ENCODE measurements around the gene POLR3GL.
"Not testable (repeated sequence)": the region's sequence is repeated elsewhere in the genome, so short reads cannot be mapped to it uniquely, and the experiment has no call there.

Gene POLR3GL, protein sequence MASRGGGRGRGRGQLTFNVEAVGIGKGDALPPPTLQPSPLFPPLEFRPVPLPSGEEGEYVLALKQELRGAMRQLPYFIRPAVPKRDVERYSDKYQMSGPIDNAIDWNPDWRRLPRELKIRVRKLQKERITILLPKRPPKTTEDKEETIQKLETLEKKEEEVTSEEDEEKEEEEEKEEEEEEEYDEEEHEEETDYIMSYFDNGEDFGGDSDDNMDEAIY

DNA sequence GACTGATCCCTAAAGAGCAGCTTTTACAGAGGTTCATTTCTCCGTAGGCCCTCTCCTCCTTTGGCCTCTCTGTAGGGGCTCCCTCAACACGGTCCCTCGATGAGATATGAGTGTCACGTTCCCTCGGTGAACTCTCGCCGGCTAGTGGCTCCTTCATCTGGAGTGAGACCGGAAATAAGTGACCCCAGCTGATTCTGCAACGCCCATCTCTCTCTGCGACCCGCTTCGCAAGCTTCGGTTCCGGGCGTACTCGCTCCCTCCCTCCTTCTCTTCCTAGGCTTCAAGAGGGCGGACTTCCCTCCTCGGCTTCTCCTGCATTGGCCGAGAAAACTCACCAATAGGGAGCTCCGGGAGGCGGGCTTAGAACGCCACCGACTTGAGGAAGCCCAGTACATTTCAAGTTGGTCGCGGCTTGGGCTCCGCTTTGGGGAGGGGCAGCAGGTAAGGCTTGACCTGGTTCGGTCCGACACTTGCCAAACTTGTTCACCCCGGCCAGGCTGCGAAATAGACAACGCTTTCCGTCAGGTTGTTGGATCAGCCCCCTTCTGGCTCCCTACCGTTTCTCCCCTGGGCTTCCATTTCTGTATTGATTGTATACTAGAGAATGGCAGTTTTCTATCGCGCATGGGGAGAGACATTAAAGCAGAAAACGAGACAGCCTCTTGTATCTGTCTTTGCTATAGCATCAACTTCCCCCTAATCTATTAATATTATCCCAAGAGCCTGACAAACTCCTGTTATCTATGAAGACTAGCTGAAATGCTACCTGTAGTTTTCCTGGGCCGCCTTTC is at the start of gene POLR3GL, which contains the start of gene ANKRD34A:
Gene POLR3GL (plus strand): TSS at position 363 of the 791 bp plus-strand sequence. CDS start 10,176 bp downstream, outside the sequence.
Gene ANKRD34A (minus strand): TSS at position 248 of the 791 bp plus-strand sequence. CDS start 2,816 bp downstream, outside the sequence.
- peak within 1 kb of the TSS; percentile 79 for H3K4me3 ChIP-seq (ENCODE audit: low read depth, low read length)
- no peaks in the 10 kb centered on the region for H3K36me3 ChIP-seq (ENCODE audit: control insufficient read depth, insufficient read depth, low read length)
- H3K9ac ChIP-seq (ENCODE audit: low read depth, low read length) = no peak within 1 kb of the TSS
- H3K27me3 ChIP-seq (ENCODE audit: control insufficient read depth, insufficient read depth, low read length) = peaks cover 47% of the 10 kb centered on the region
- peaks cover 16% of the 10 kb centered on the region for H3K4me1 ChIP-seq (ENCODE audit: control insufficient read depth, insufficient read depth, low read length)
- peak within 1 kb of the TSS; percentile 32 for H3K27ac ChIP-seq (ENCODE audit: low read depth, low read length)
- no peaks in the 10 kb centered on the region for H3K9me3 ChIP-seq (ENCODE audit: control insufficient read depth, insufficient read depth, low read length)

DNA sequence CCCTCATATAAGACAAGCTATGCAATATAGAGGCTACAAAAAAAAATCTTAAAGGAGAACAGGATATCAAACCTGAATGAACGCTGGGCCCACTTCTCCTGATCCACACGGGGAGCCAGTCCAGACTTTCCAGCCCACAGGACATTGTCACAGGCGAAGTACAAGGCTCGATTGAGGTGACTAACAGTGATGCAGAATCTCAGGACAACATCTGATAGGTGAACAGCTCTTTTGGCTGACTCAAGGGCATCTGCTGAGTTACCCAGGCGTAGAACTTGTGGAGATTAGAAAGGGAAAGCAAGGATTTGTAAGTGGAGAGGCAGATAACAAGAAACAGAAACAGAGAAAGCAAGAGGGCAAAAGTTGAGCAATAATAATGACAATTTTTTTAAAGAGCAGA is 47.7 kb upstream of the POLR3GL start:
- no peak overlapping the region for H3K27ac ChIP-seq (ENCODE audit: low read depth, low read length)
- H3K36me3 ChIP-seq (ENCODE audit: control insufficient read depth, insufficient read depth, low read length) = peaks cover 6% of the 10 kb centered on the region; the same call in 1 of the 2 replicates
- H3K4me1 ChIP-seq (ENCODE audit: control insufficient read depth, insufficient read depth, low read length) = peaks cover 14% of the 10 kb centered on the region

DNA sequence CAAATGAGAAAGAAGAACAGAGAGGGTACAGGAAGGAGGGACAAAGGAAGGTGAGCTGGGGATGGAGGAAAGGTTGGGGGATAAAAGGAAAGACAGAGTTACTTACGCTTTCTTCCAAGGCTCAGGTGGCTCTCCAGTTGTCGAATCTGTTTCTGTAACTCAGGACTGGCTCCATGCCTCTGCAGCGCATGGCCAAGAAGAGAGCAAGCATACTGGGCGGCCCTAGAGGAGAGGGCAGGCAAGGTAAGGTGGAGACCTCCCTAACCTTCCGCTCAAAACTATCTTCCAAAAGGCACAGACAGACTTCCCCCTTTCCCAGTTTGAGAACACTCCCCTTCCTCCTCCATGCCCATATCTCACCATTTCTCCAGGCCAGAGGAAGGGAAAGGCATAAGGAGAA is 46.9 kb upstream of the POLR3GL start:
- Histone ChIP-seq H3K9me3 (ENCODE audit: control insufficient read depth, insufficient read depth, low read length) (no peaks in the 10 kb centered on the region), H3K36me3 (ENCODE audit: control insufficient read depth, insufficient read depth, low read length) (peaks cover 10% of the 10 kb centered on the region), H3K4me1 (ENCODE audit: control insufficient read depth, insufficient read depth, low read length) (peaks cover 14% of the 10 kb centered on the region), H3K27ac (ENCODE audit: low read depth, low read length) (no peak overlapping the region), H3K27me3 (ENCODE audit: control insufficient read depth, insufficient read depth, low read length) (no peaks in the 10 kb centered on the region; the same call in 1 of the 2 replicates), H3K4me3 (ENCODE audit: low read depth, low read length) (peak overlapping the region; percentile 98), H3K9ac (ENCODE audit: low read depth, low read length) (no peak overlapping the region)

More for the DNA sequence above, 47.7 kb upstream of the POLR3GL start:
- no peak overlapping the region for H3K4me3 ChIP-seq (ENCODE audit: low read depth, low read length)
- H3K9ac ChIP-seq (ENCODE audit: low read depth, low read length) = no peak overlapping the region
- no peaks in the 10 kb centered on the region for H3K9me3 ChIP-seq (ENCODE audit: control insufficient read depth, insufficient read depth, low read length)
- no peaks in the 10 kb centered on the region; the same call in 1 of the 2 replicates for H3K27me3 ChIP-seq (ENCODE audit: control insufficient read depth, insufficient read depth, low read length)

DNA sequence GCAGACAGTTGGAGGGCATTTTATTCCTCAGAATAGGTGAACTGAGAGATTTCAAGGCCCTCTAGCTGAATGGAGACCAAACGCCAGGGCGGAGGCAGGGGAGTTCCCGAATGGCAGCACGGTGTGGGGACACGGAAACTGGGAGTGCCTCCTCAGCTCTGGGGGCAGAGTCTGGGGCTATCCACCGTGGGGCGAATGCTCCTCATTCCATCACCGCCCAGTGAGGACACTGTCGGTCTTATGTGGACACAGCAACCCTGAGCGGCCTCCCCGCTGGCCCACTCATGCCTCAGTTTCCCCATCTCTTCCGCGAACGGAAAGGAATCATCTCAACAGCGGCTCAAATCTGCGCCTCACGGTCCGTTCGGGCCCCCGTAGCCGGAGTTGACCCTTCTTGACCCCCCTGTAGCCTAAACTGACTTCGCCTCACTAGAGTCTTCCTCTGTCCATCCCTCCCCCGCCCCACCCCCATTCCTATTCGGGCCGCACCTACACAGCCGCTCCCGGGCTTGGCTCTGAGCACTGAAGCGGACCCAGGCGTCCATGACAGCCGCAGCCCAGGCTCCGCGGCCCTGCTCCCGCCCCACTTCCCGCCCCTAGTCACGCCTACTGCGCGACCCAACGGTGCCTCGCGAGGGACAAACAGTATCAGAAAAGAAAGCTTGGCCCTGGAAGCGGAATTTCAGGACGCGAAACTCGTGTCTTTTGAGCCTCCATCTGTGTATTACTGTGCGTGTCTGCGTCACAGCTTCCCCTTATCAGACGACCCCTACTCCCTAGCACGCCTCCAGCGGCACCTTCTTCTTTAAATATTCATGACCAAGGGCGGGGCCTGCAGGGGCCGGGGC is 46.1 kb upstream of the POLR3GL start, which contains the start of gene PEX11B:
Gene PEX11B (minus strand): TSS at position 574 of the 848 bp plus-strand sequence. CDS start 29 bp downstream, at position 545.
- no peaks in the 10 kb centered on the region; the same call in 1 of the 2 replicates for H3K27me3 ChIP-seq (ENCODE audit: control insufficient read depth, insufficient read depth, low read length)
- H3K4me3 ChIP-seq (ENCODE audit: low read depth, low read length) = peak within 1 kb of the TSS; percentile 98
- H3K27ac ChIP-seq (ENCODE audit: low read depth, low read length) = peak within 1 kb of the TSS; percentile 34
- peak within 1 kb of the TSS; percentile 65 for H3K9ac ChIP-seq (ENCODE audit: low read depth, low read length)
- no peaks in the 10 kb centered on the region for H3K9me3 ChIP-seq (ENCODE audit: control insufficient read depth, insufficient read depth, low read length)
- peaks cover 14% of the 10 kb centered on the region for H3K36me3 ChIP-seq (ENCODE audit: control insufficient read depth, insufficient read depth, low read length)
- H3K4me1 ChIP-seq (ENCODE audit: control insufficient read depth, insufficient read depth, low read length) = peaks cover 14% of the 10 kb centered on the region

DNA sequence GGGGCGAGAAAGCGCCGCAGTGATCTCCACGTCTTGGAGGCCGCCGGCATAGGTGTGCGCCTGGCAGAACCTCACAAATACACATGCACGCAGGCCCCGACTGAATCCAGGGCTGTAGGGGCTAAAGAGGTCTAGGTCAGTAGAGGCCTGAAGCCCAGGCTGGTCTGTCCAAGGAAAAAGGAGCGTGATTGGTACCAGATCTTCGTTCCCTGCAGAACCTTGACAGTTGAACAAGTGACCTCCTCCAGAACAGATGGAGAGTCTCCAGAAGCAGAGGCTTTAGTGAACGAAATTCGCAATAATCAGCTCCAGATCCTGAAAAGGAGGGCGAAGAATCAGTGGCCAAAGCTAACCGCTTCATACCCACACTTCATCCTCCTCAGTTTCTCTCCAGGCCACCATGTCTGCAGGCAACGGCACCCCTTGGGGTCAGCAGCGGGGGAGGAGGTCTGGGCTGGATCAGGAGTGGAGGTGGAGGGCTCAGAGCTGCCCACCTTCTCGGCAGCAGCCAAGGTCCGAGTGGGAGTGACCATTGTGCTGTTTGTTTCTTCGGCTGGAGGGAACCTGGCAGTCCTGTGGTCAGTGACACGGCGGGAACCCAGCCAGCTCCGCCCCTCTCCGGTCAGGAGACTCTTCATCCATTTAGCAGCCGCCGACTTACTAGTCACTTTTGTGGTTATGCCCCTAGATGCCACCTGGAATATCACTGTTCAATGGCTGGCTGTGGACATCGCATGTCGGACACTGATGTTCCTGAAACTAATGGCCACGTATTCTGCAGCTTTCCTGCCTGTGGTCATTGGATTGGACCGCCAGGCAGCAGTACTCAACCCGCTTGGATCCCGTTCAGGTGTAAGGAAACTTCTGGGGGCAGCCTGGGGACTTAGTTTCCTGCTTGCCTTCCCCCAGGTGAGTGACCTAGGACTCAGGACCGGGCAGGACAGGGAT is 45.2 kb upstream of the POLR3GL start:
- Histone ChIP-seq H3K36me3 (ENCODE audit: control insufficient read depth, insufficient read depth, low read length) (peaks cover 22% of the 10 kb centered on the region), H3K27me3 (ENCODE audit: control insufficient read depth, insufficient read depth, low read length) (no peaks in the 10 kb centered on the region; the same call in 1 of the 2 replicates), H3K4me1 (ENCODE audit: control insufficient read depth, insufficient read depth, low read length) (peaks cover 14% of the 10 kb centered on the region), H3K27ac (ENCODE audit: low read depth, low read length) (peak overlapping the region; percentile 34), H3K9me3 (ENCODE audit: control insufficient read depth, insufficient read depth, low read length) (no peaks in the 10 kb centered on the region), H3K9ac (ENCODE audit: low read depth, low read length) (peak overlapping the region; percentile 65; the same call in 1 of the 2 replicates), H3K4me3 (ENCODE audit: low read depth, low read length) (peak overlapping the region; percentile 98)

DNA sequence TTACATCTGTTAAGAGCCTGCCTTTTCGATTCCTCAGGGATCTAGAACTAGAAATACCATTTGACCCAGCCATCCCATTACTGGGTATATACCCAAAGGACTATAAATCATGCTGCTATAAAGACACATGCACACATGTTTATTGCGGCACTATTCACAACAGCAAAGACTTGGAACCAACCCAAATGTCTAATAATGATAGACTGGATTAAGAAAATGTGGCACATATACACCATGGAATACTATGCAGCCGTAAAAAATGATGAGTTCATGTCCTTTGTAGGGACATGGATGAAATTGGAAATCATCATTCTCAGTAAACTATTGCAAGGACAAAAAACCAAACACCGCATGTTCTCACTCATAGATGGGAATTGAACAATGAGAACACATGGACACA is 44.2 kb upstream of the POLR3GL start:
- H3K9me3 ChIP-seq (ENCODE audit: control insufficient read depth, insufficient read depth, low read length); H3K4me3 ChIP-seq (ENCODE audit: low read depth, low read length); H3K9ac ChIP-seq (ENCODE audit: low read depth, low read length); H3K27ac ChIP-seq (ENCODE audit: low read depth, low read length); H3K27me3 ChIP-seq (ENCODE audit: control insufficient read depth, insufficient read depth, low read length): not testable (repeated sequence)
- H3K4me1 ChIP-seq (ENCODE audit: control insufficient read depth, insufficient read depth, low read length) = peaks cover 14% of the 10 kb centered on the region
- H3K36me3 ChIP-seq (ENCODE audit: control insufficient read depth, insufficient read depth, low read length) = peaks cover 24% of the 10 kb centered on the region

DNA sequence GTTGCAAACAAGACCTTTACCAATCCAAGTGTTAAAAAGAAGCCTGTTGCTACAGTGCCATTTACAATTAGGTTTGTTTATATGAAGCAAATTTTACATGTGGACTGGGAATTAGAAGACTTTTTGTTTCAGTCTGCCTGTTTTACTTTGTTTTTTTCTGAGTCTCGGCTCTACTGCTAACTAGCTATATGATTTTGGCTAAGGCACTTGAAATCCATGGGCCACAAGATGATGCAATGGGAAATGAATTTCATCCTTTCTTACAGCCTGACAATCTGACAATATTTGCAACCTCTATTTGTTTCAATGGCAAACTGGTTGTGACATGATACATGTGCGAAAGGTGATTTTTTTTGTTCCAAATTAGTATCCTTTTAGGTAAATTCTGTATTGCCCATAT is 42.2 kb upstream of the POLR3GL start:
- H3K9ac ChIP-seq (ENCODE audit: low read depth, low read length) = no peak overlapping the region
- H3K4me1 ChIP-seq (ENCODE audit: control insufficient read depth, insufficient read depth, low read length) = peaks cover 18% of the 10 kb centered on the region
- H3K36me3 ChIP-seq (ENCODE audit: control insufficient read depth, insufficient read depth, low read length) = peaks cover 30% of the 10 kb centered on the region
- no peaks in the 10 kb centered on the region; the same call in 1 of the 2 replicates for H3K27me3 ChIP-seq (ENCODE audit: control insufficient read depth, insufficient read depth, low read length)
- no peaks in the 10 kb centered on the region for H3K9me3 ChIP-seq (ENCODE audit: control insufficient read depth, insufficient read depth, low read length)
- no peak overlapping the region for H3K27ac ChIP-seq (ENCODE audit: low read depth, low read length)
- no peak overlapping the region for H3K4me3 ChIP-seq (ENCODE audit: low read depth, low read length)

DNA sequence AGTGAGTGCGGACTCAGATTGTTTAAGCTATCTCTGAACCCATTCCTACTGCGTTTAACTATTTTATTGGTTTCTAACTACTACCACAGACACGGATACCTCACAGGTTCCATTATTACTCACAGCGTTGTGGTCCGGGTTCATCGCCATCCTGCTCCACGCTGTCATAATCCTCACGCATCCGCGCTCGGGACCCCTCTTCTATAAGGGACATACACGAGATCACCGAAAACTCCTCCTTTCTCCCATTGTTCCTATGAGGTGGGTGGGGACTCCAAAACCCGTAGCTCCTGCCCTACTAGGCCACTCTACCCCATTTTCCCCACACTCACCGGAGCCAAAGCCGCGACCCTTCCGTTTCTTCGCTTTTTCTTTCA is 37.8 kb upstream of the POLR3GL start:
- Histone ChIP-seq H3K9me3 (ENCODE audit: control insufficient read depth, insufficient read depth, low read length) (no peaks in the 10 kb centered on the region), H3K4me1 (ENCODE audit: control insufficient read depth, insufficient read depth, low read length) (peaks cover 4% of the 10 kb centered on the region), H3K36me3 (ENCODE audit: control insufficient read depth, insufficient read depth, low read length) (peaks cover 30% of the 10 kb centered on the region), H3K9ac (ENCODE audit: low read depth, low read length) (peak overlapping the region; percentile 90), H3K4me3 (ENCODE audit: low read depth, low read length) (peak overlapping the region; percentile 93), H3K27ac (ENCODE audit: low read depth, low read length) (peak overlapping the region; percentile 96), H3K27me3 (ENCODE audit: control insufficient read depth, insufficient read depth, low read length) (no peaks in the 10 kb centered on the region)

DNA sequence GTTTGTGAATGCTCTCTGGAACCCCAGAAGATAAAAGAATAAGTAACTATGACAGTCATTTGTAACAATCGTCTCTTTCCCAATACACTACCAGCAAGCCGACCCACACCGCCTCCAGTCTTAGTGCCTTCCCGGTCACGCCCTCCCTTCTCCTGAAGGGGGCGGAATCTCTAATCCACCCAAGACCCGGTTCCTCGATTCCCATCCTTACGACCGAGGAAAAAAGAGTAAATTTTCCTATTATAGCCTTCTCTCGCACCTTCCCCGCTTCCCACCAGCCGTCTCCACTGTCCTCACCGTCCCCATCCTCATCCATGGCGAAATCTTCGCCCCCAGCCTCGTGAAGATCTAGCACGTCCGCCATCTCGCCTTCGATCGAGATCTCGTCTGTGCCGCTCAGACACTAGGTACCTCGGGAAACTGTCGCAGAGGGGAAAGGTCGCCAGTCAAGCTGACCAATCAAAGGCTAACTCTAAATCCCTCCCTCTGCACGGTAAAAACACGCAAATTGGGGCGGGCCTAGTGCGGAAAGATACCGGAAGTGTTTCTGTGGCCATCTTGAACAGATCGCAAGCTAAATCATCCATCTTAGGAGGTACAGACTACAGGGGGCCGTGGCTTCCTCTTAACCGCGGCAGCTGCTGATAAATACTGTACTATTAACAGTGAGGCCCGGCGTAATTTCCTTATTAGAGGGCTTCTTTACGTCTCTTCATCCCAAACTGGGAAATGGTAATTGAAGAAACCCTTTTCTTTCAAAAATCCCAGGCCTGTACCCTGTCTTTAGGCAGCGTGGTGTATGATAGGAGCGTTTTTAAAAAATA is 37.2 kb upstream of the POLR3GL start, which contains the start of gene RBM8A:
Gene RBM8A (minus strand): TSS at position 422 of the 824 bp plus-strand sequence. CDS start 58 bp downstream, at position 364.
- Histone ChIP-seq H3K9me3 (ENCODE audit: control insufficient read depth, insufficient read depth, low read length) (no peaks in the 10 kb centered on the region), H3K27me3 (ENCODE audit: control insufficient read depth, insufficient read depth, low read length) (no peaks in the 10 kb centered on the region), H3K4me3 (ENCODE audit: low read depth, low read length) (peak within 1 kb of the TSS; percentile 93), H3K9ac (ENCODE audit: low read depth, low read length) (peak within 1 kb of the TSS; percentile 90), H3K4me1 (ENCODE audit: control insufficient read depth, insufficient read depth, low read length) (peaks cover 4% of the 10 kb centered on the region), H3K27ac (ENCODE audit: low read depth, low read length) (peak within 1 kb of the TSS; percentile 96), H3K36me3 (ENCODE audit: control insufficient read depth, insufficient read depth, low read length) (peaks cover 28% of the 10 kb centered on the region)
